HEK293 (cell line): Measurements from ENCODE around the gene SERPING1.
A peak's percentile ranks its signal among the peaks of the same experiment; 100 is the strongest.

Source experiments
- CTCF ChIA-PET: fragments of 350-600 bp; formaldehyde crosslinking; extraction: SDS; loops from one replicate; lab custom pipeline; 2021; ENCODE audit warnings: antibody characterized with exemption; lab: Yijun Ruan, JAX
- POLR2A ChIA-PET: fragments of 300-600 bp; formaldehyde crosslinking; extraction: SDS; loops from one replicate; lab custom pipeline; 2020; ENCODE audit warnings: antibody characterized with exemption, inconsistent platforms; lab: Yijun Ruan, JAX
- H3K27ac ChIP-seq: fragments of 200-500 bp; sonication (Bioruptor generic); 2 replicates; pipeline ENCODE4 v1.5.1; 2014; ENCODE audit warnings: low read depth, low read length, control low read depth, inconsistent platforms; ENCODE audit errors: extremely low read depth
- H3K36me3 ChIP-seq, 2 experiments: fragments of 200-500 bp in 1 of 2; sonication (Bioruptor generic) in 1 of 2; 1 replicate in 1 of 2; 2 replicates in 1 of 2; pipeline ENCODE4 v1.5.1; 2014 to 2017; ENCODE audit warnings: inconsistent platforms in 2 of 2, low read length in 2 of 2; ENCODE audit not compliant: control insufficient read depth in 2 of 2, insufficient read depth in 1 of 2
- H3K4me1 ChIP-seq: fragments of 200-500 bp; sonication (Bioruptor generic); 2 replicates; pipeline ENCODE4 v1.5.1; 2014; ENCODE audit warnings: mild to moderate bottlenecking, low read length, inconsistent platforms; ENCODE audit not compliant: control insufficient read depth, insufficient read depth
- H3K4me3 ChIP-seq: 2 replicates; pipeline ENCODE4 v1.5.1; 2011; ENCODE audit warnings: low read depth, mild to moderate bottlenecking, control low read depth, low read length, moderate library complexity
- H3K9me3 ChIP-seq: fragments of 200-500 bp; sonication (Bioruptor generic); 2 replicates; pipeline ENCODE4 v1.5.1; 2014; ENCODE audit warnings: low read depth, low read length, inconsistent platforms; ENCODE audit not compliant: control insufficient read depth, insufficient read depth
- OSR2 ChIP-seq: fragments of 450-650 bp; formaldehyde crosslinking; IDR thresholded peaks from 2 replicates; pipeline ENCODE4 v1.5.1; 2016; ENCODE audit warnings: missing biosample characterization, missing genetic modification characterization
- ZNF133 ChIP-seq: fragments of 450-650 bp; formaldehyde crosslinking; IDR thresholded peaks from 2 replicates; pipeline ENCODE4 v1.5.1; 2016; ENCODE audit warnings: missing biosample characterization, missing genetic modification characterization
- ZNF510 ChIP-seq: fragments of 450-650 bp; formaldehyde crosslinking; IDR thresholded peaks from 2 replicates; pipeline ENCODE4 v1.5.1; 2018; ENCODE audit warnings: mild to moderate bottlenecking, missing genetic modification characterization, missing biosample characterization; ENCODE audit not compliant: insufficient replicate concordance
- ZNF654 ChIP-seq: fragments of 450-650 bp; formaldehyde crosslinking; IDR thresholded peaks from 2 replicates; pipeline ENCODE4 v1.5.1; 2016; ENCODE audit warnings: low read depth, missing biosample characterization, missing genetic modification characterization
- ZNF660 ChIP-seq: fragments of 450-650 bp; IDR thresholded peaks from 2 replicates; pipeline ENCODE4 v1.5.1; 2018; ENCODE audit warnings: missing biosample characterization, mild to moderate bottlenecking, missing genetic modification characterization
- TF ChIP-seq, protein P1 (sequence below): fragments of 450-650 bp; formaldehyde crosslinking; IDR thresholded peaks from 2 replicates; pipeline ENCODE4 v1.5.1; 2016; ENCODE audit warnings: missing biosample characterization, missing genetic modification characterization
- TF ChIP-seq, protein P2 (sequence below): fragments of 450-650 bp; formaldehyde crosslinking; IDR thresholded peaks from 2 replicates; pipeline ENCODE4 v1.5.1; 2016; ENCODE audit warnings: missing biosample characterization, missing genetic modification characterization
- TF ChIP-seq, protein P3 (sequence below): fragments of 450-650 bp; formaldehyde crosslinking; IDR thresholded peaks from 2 replicates; pipeline ENCODE4 v1.5.1; 2016; ENCODE audit warnings: missing biosample characterization, missing genetic modification characterization, low read depth

SERPING1 gene

DNA sequence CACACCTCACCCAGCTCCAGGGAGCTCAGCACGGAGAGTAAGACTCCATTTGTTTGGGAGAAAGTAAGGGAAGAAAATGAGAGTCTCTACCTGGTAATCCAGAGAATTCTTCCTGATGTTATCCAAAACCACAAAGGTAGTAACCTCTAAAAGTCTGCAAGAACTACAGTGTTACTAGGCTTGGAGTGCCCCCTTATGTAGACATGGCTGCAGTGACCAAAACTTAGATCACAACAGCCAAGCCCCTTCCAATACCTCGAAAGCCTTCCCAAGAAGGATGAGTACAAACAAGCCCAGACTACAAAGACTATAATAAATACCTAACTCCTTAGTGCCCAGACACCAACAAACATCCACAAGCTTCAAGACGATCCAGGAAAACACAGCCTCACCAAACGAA is 34.9 kb upstream of the SERPING1 start:
- Histone ChIP-seq H3K4me3 (no peak overlapping the region), H3K4me1 (no peaks in the 10 kb centered on the region), H3K27ac (no peak overlapping the region), H3K36me3 (peaks cover 0 to 14% of the 10 kb centered on the region in 2 experiments; a peak in 1 of 3 replicates), H3K9me3 (no peaks in the 10 kb centered on the region)
- 0 out of 2 replicates have a peak, but pooled peaks have one; percentile 11 for TF ChIP-seq ZNF654 (tag by site-specific recombination)
- no peak for TF ChIP-seq ZNF660 (tag by site-specific recombination)
- CTCF ChIA-PET = interaction anchor here (0.7 to 1.5 kb wide), 6 partner anchors 8 to 237 kb away, joined by 3 to 5 read pairs (median 4); no protein-coding TSS in a partner anchor
- POLR2A ChIA-PET = no interaction called here

DNA sequence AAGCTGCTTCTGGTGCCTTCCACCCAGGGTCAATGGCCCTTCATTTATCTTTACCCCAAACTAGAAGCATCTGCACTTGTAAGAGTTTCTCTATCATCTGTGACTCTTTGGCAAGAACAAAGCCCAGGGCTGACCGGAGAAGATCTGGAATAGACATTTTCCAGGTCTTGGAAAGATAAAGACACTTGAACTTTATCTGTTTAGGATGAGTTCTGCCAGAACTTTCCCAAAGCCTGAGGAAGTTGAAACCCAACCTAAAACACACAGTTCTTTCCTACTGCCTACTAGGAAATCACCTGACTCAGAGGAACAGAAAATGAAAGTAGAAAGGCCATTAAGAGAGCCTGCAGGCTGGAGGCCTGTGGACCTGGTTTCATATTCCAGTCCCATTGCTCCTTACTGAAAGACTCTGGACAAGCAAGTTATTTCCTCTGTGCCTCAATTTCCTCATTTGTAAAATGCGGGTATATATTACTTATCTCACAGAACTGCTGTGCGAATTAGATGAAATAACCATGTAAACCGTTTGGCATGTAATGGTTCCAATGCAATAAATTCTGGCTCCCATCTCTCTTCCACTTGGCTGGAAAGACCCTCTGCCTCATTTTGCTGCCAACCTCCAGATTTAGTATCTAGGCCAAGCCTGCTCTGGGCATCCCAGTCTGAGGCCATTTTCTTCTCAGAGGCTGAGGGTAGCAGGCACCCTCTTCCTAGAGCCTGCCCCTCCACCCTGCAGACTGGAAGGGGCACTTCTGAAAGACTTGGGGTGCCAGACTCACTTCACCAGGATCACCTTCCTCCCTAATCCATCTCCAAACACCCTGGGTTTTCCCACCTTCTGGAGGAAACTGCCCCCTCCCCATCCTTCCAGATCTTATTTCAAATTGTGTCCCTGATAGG is 31.2 kb upstream of the SERPING1 start:
- TF ChIP-seq, protein P1, sequence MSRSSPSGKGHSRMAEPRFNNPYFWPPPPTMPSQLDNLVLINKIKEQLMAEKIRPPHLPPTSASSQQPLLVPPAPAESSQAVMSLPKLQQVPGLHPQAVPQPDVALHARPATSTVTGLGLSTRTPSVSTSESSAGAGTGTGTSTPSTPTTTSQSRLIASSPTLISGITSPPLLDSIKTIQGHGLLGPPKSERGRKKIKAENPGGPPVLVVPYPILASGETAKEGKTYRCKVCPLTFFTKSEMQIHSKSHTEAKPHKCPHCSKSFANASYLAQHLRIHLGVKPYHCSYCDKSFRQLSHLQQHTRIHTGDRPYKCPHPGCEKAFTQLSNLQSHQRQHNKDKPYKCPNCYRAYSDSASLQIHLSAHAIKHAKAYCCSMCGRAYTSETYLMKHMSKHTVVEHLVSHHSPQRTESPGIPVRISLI = no peak
- TF ChIP-seq, protein P2, sequence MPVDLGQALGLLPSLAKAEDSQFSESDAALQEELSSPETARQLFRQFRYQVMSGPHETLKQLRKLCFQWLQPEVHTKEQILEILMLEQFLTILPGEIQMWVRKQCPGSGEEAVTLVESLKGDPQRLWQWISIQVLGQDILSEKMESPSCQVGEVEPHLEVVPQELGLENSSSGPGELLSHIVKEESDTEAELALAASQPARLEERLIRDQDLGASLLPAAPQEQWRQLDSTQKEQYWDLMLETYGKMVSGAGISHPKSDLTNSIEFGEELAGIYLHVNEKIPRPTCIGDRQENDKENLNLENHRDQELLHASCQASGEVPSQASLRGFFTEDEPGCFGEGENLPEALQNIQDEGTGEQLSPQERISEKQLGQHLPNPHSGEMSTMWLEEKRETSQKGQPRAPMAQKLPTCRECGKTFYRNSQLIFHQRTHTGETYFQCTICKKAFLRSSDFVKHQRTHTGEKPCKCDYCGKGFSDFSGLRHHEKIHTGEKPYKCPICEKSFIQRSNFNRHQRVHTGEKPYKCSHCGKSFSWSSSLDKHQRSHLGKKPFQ (tag by site-specific recombination) = no peak
- Histone ChIP-seq H3K4me1 (no peaks in the 10 kb centered on the region), H3K4me3 (no peak overlapping the region), H3K27ac (no peak overlapping the region), H3K9me3 (no peaks in the 10 kb centered on the region), H3K36me3 (no peaks in the 10 kb centered on the region)
- ChIA-PET POLR2A (no interaction called here), CTCF (interaction anchor here (1.0 to 8.7 kb wide), 2 partner anchors 70 to 76 kb away, joined by 5 to 183 read pairs; no protein-coding TSS in a partner anchor)

DNA sequence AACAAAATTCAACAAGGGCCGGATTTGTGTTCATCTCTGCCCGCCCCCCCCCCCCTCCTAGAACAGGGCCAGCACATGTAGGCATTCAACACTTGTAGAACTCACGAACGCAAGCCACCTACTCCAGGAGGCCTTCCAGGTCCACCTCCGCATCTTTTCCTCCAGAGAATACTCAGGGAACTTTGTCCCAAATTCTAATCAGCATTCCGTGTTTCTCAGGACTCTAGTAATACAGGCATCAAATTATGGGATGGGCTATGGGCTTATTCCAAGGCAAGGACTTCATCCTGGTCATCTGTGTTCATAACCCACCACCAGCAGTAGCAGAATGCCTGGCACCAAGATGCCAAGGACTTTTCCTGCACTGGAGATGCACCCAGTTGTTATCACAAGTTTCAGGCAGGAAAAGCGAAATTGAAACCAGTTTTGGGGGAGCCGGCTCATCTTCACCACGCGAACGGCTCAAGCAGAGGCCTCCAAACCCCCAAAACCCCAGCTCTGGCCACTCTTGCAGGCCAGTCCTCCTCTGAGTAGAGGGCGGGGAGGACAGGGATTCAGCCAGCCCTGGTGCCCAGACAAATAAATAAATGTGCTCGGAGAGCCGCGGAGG is 30.5 kb upstream of the SERPING1 start:
- POLR2A ChIA-PET = interaction anchor here (2.0 kb wide), 1 partner anchor 77 kb away, joined by 13 read pairs; no protein-coding TSS in a partner anchor
- Histone ChIP-seq H3K27ac (no peak overlapping the region), H3K9me3 (no peaks in the 10 kb centered on the region), H3K4me1 (no peaks in the 10 kb centered on the region), H3K36me3 (no peaks in the 10 kb centered on the region), H3K4me3 (peak overlapping the region; percentile 73)
- CTCF ChIA-PET = interaction anchor here (0.7 to 8.7 kb wide), 13 partner anchors 11 to 1086 kb away, joined by 3 to 183 read pairs (median 3); no protein-coding TSS in a partner anchor
- TF ChIP-seq, protein P3, sequence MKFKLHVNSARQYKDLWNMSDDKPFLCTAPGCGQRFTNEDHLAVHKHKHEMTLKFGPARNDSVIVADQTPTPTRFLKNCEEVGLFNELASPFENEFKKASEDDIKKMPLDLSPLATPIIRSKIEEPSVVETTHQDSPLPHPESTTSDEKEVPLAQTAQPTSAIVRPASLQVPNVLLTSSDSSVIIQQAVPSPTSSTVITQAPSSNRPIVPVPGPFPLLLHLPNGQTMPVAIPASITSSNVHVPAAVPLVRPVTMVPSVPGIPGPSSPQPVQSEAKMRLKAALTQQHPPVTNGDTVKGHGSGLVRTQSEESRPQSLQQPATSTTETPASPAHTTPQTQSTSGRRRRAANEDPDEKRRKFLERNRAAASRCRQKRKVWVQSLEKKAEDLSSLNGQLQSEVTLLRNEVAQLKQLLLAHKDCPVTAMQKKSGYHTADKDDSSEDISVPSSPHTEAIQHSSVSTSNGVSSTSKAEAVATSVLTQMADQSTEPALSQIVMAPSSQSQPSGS (tag by site-specific recombination) = no peak
- no peak for TF ChIP-seq ZNF510 (tag by site-specific recombination)
- TF ChIP-seq ZNF133 (tag by site-specific recombination) = no peak
- no peak for TF ChIP-seq OSR2 (tag by site-specific recombination)
